Nephron progenitor cell (in vitro differentiated cells): ENCODE measurements around the gene KCNQ2.

Experiments
- DNase-seq: peaks from one replicate; pipeline ENCODE4 v3.0.0; 2021
- H3K27ac Mint-ChIP-seq: 2 replicates; pipeline ENCODE4 v1.8.0; 2021; ENCODE audit warnings: mild to moderate bottlenecking, moderate library complexity, mixed read lengths
- H3K27me3 Mint-ChIP-seq: 2 replicates; pipeline ENCODE4 v1.8.0; 2021; ENCODE audit warnings: mild to moderate bottlenecking, low read depth, mixed read lengths; ENCODE audit not compliant: poor library complexity
- H3K36me3 Mint-ChIP-seq: 2 replicates; pipeline ENCODE4 v1.8.0; 2021; ENCODE audit warnings: low read depth, mixed read lengths
- H3K4me1 Mint-ChIP-seq: 2 replicates; pipeline ENCODE4 v1.8.0; 2021; ENCODE audit warnings: mixed read lengths
- H3K4me3 Mint-ChIP-seq: 2 replicates; pipeline ENCODE4 v1.8.0; 2021; ENCODE audit warnings: mild to moderate bottlenecking, moderate library complexity, mixed read lengths
- H3K9me3 Mint-ChIP-seq: 2 replicates; pipeline ENCODE4 v1.8.0; 2021; ENCODE audit warnings: mild to moderate bottlenecking, moderate library complexity, mixed read lengths
- TF ChIP-seq, protein P1 (sequence below): fragments of 200-600 bp; sonication (generic); IDR thresholded peaks from 2 replicates; pipeline ENCODE4 v1.5.0; 2021; ENCODE audit warnings: antibody characterized with exemption

KCNQ2 gene

DNA sequence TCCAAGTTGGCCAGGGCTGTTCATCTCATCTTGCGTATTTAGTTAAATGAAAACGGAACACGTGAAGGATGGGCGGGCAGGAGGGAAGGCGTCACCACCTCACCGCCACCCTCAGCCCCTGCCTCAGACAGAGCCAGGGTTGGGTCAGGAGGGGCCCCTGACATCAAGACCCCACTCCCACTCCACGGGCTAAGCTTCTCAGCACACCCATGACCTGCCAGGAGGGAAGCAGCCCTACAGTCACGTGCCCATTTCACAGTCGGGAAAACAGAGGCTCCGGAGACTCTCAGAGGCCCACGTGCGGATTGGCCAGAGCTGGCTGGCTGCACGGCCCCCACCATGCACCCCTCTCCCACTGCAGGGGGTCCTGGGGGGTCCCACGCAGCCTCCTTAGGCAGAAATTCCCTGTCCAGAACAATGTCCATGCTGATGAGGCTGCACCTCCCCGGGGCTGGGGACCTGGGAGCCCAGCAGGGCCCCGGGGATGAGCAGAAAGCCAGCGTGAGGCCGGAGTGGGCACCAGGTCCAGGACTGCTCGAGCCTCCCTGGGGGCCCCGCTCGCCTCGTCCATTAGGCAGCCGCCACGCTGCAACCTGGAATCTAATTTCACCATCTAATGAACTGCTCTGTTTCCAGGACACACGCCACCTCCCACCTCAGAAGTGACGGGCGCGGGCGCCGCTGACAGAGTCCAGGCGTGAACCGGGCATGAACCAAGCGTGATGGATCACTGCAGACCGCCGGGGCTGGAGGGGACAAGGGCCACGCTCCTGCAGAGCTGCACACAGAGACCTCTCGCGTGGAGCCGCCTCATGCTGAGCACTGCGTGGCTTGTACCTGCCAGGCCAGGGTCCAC lies 15.8 kb downstream of the KCNQ2 start:
- H3K27me3 Mint-ChIP-seq: peaks cover 11% of the 10 kb centered on the region
- DNase-seq: no peak
- H3K36me3 Mint-ChIP-seq: no peaks in the 10 kb centered on the region
- TF ChIP-seq, protein P1, sequence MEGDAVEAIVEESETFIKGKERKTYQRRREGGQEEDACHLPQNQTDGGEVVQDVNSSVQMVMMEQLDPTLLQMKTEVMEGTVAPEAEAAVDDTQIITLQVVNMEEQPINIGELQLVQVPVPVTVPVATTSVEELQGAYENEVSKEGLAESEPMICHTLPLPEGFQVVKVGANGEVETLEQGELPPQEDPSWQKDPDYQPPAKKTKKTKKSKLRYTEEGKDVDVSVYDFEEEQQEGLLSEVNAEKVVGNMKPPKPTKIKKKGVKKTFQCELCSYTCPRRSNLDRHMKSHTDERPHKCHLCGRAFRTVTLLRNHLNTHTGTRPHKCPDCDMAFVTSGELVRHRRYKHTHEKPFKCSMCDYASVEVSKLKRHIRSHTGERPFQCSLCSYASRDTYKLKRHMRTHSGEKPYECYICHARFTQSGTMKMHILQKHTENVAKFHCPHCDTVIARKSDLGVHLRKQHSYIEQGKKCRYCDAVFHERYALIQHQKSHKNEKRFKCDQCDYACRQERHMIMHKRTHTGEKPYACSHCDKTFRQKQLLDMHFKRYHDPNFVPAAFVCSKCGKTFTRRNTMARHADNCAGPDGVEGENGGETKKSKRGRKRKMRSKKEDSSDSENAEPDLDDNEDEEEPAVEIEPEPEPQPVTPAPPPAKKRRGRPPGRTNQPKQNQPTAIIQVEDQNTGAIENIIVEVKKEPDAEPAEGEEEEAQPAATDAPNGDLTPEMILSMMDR: no peak
- no peak overlapping the region for H3K27ac Mint-ChIP-seq
- H3K4me3 Mint-ChIP-seq: no peak overlapping the region
- peaks cover 31% of the 10 kb centered on the region for H3K4me1 Mint-ChIP-seq
- H3K9me3 Mint-ChIP-seq: no peaks in the 10 kb centered on the region

DNA sequence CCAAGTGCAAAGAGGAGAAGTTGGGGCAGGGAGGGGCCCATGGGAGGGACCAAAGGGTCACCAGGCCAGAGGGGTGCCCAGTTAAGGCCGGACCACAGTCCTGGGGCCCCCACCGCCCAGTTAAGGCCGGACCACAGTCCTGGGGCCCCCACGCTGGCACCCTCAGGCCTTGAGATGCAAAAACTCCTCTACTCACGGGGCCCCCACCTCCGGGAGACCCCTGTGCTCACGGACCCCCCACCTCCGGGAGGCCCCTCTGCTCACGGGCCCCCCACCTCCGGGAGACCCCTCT lies 16.9 kb downstream of the KCNQ2 start:
- H3K4me1 Mint-ChIP-seq: peaks cover 31% of the 10 kb centered on the region
- TF ChIP-seq, protein P1: no peak
- H3K36me3 Mint-ChIP-seq: no peaks in the 10 kb centered on the region
- no peaks in the 10 kb centered on the region for H3K9me3 Mint-ChIP-seq
- DNase-seq: no peak
- no peak overlapping the region for H3K4me3 Mint-ChIP-seq
- H3K27ac Mint-ChIP-seq: no peak overlapping the region
- H3K27me3 Mint-ChIP-seq: peaks cover 11% of the 10 kb centered on the region

DNA sequence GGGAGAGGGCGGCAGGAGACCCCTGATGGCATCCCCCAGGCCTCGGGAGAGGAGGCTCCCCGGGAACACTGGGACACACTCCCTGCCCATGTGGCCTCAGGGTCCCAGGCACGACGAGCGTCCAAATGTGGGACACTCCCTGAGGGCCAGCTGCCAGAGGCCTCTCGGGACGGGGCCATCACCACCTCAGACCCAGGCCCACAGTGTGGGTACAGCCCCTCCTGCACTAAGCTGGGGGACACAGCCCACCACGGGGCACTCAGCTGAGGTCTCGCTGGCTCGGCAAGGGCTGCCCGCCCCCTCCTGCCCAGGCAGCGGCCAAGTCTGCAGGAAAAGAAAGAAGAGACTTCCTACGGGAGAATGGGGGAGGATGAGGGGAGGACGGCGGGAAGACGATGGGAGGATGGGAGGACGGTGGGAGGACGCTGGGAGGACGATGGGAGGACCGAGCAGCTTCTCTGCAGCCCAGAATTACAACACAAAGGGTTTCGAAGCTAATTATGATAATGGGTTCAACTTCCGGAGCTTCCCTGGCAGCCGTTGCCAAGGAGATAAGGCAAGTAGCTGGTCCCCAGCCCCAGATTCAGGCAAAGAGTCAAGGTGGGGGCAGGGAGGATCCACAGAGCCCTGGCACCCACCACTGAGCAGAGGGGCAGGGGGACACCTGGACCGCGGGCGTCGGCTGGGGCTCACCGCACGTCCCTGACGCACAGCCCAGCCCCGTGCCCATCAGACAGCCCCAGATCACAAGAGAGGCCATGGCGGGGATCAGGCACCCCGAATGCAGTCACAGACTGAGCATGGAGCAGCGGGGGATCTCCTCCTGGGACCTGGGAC lies 17.5 kb downstream of the KCNQ2 start:
- TF ChIP-seq, protein P1: no peak
- Mint-ChIP-seq H3K36me3 (no peaks in the 10 kb centered on the region), H3K4me3 (no peak overlapping the region), H3K27me3 (peaks cover 11% of the 10 kb centered on the region), H3K9me3 (no peaks in the 10 kb centered on the region), H3K4me1 (peaks cover 31% of the 10 kb centered on the region), H3K27ac (no peak overlapping the region)
- no peak for DNase-seq

- H3K4me3 Mint-ChIP-seq: no peak overlapping the region
- no peak overlapping the region for H3K27ac Mint-ChIP-seq
- H3K4me1 Mint-ChIP-seq: peaks cover 33% of the 10 kb centered on the region
- TF ChIP-seq, protein P1: no peak
- no peaks in the 10 kb centered on the region for H3K36me3 Mint-ChIP-seq
- peaks cover 14% of the 10 kb centered on the region for H3K27me3 Mint-ChIP-seq
- no peaks in the 10 kb centered on the region for H3K9me3 Mint-ChIP-seq
- DNase-seq: no peak
These were observed 19.5 kb downstream of the KCNQ2 start for GRCh38 chr20:63452821-63453523.

- H3K4me1 Mint-ChIP-seq: peaks cover 39% of the 10 kb centered on the region
- H3K27ac Mint-ChIP-seq: no peak overlapping the region
- H3K9me3 Mint-ChIP-seq: no peaks in the 10 kb centered on the region
- H3K27me3 Mint-ChIP-seq: peaks cover 16% of the 10 kb centered on the region
- TF ChIP-seq, protein P1: no peak
- H3K36me3 Mint-ChIP-seq: no peaks in the 10 kb centered on the region
- no peak overlapping the region for H3K4me3 Mint-ChIP-seq
- no peak for DNase-seq
These were observed 20.1 kb downstream of the KCNQ2 start for GRCh38 chr20:63452341-63452740.
